Omental fat pad (tissue), 4 donors: Measurements from ENCODE around the gene LIF. TPM values are rescaled to one million over a fixed set of nuclear protein-coding genes. Genes with fewer than 3 reads are reported as not detected.
A peak's percentile ranks its signal among the peaks of the same experiment; 100 is the strongest.

Experiments
- ATAC-seq: fragments of 150-250 bp; one replicate; pipeline ENCODE4 v1.9.1; 2016; ENCODE audit warnings: mild to moderate bottlenecking, moderate library complexity; ENCODE audit not compliant: low FRiP score
- DNase-seq: peaks from one replicate; pipeline ENCODE4 v3.0.0-alpha.2; 2019; ENCODE audit warnings: low spot score
- total RNA-seq, 4 donors: library from RNA; depleted of rRNA; stranded (reverse); fragments of >200 nt; gene quantifications; one replicate each; pipeline ENCODE4 v1.1.0, GENCODE V29; 2016
- TF ChIP-seq, protein P1 (sequence below), 3 donors: fragments of 450-650 bp; IDR thresholded peaks; one replicate each; pipeline ENCODE4 v1.5.1; 2016 to 2017; ENCODE audit warnings: antibody characterized with exemption in 3 of 3, mild to moderate bottlenecking in 3 of 3, moderate library complexity in 2 of 3

LIF gene
- total RNA-seq, 4 donors from 2014 or later = 1.3 to 74.7 (median 24.4) TPM

DNA sequence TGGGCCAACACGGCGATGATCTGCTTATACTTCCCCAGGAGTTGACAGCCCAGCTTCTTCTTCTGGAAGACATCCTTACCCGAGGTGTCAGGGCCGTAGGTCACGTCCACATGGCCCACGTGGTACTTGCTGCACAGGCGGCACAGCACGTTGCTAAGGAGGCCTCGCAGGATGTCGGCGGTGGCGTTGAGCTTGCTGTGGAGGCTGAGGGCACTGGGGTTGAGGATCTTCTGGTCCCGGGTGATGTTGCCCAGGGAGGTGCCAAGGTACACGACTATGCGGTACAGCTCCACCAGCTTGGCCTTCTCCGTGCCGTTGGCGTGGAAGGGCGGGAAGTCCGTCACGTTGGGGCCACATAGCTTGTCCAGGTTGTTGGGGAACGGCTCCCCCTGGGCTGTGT lies 2.9 kb downstream of the LIF start:
- no peak for DNase-seq
- TF ChIP-seq, protein P1, sequence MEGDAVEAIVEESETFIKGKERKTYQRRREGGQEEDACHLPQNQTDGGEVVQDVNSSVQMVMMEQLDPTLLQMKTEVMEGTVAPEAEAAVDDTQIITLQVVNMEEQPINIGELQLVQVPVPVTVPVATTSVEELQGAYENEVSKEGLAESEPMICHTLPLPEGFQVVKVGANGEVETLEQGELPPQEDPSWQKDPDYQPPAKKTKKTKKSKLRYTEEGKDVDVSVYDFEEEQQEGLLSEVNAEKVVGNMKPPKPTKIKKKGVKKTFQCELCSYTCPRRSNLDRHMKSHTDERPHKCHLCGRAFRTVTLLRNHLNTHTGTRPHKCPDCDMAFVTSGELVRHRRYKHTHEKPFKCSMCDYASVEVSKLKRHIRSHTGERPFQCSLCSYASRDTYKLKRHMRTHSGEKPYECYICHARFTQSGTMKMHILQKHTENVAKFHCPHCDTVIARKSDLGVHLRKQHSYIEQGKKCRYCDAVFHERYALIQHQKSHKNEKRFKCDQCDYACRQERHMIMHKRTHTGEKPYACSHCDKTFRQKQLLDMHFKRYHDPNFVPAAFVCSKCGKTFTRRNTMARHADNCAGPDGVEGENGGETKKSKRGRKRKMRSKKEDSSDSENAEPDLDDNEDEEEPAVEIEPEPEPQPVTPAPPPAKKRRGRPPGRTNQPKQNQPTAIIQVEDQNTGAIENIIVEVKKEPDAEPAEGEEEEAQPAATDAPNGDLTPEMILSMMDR (IDR thresholded peaks at IDR 0.05) = no peak
- ATAC-seq = no peak

DNA sequence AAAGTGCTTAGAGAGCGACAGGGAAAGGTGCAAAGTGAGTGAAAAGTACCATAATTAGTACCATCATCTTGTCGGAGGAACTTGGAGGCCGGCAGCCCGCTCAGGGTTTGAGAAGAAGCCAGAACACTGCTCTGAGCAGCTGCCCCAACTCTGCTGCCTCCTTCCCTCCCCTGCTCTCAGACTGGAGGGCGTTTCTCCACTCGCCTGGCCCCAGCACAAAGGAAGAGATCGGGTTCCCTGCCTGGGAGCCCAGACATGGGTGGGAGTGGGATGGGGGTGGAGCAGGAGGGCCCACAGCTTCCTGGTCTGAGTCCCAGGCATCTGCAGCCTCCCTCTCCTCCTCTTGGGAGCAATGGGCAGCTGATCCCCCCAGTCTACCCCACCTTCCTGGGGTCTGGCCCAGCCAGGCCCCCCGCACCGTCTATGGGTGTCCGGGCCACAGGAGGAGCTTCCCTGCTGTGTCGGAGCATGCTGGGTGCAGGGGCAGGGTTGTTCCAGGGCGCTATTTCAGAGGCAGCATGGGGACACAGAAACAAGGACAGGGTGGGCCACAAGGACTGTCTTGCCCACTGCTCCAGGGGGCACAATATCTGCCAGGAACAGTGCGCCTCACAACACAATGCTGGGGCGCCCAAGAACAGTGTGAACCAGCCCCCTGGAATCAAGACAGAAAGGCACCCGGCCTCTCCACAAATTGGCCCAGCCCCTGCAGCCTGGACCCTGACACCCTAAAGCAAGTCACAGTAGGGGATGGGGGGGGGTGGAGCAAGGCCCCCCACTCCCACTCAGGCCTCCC lies 4.8 kb downstream of the LIF start:
- TF ChIP-seq, protein P1 (IDR thresholded peaks at IDR 0.05) = no peak
- no peak for ATAC-seq
- DNase-seq = no peak

- TF ChIP-seq, protein P1 (IDR thresholded peaks at IDR 0.05) = no peak
- ATAC-seq (no peak), DNase-seq (no peak)
Measured at GRCh38 chr22:30240541-30241417, 5.8 kb downstream of the LIF start.

DNA sequence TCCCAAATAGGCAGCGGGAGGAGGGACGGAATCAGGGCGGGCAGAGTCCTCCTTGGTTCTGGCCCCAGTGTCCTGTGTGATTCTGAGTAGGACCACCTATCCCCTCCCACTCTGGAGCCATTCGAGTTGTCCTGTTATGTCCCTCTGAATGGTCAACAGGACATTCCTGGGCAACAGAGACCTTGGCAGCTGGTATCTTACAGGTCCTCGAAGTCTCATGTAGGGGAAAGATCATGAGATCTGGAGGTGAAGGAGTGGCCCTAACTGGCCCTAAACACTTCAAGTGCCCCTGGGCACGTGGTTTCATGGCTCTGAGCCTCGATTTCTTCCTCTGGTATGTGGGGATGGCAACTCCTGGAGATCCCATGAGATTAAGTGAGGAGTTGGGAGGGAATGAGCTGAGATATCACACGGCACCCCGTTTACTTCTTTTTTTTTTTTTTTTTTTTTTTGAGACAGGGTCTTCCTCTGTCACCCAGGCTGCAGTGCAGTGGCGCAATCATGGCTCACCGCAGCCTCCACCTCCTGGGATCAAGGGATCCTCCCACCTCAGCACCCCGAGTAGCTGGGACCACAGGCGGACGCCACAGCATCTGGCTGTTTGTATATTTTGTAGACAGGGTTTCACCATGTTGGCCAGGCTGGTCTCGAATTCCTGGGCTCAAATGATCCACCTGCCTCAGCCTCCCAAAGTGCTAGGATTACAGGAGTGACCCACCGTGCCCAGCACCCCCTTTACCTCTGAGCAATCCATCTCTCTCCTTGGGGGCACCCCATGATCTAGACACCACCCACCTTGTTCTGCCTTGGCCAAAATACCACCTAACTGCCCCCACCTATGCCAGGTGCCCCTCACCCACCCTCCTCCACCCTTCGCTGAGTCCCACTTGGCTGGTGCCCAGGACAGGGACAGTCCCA lies 6.8 kb downstream of the LIF start:
- no peak for DNase-seq
- ATAC-seq = no peak
- TF ChIP-seq, protein P1 (IDR thresholded peaks at IDR 0.05) = no peak

DNA sequence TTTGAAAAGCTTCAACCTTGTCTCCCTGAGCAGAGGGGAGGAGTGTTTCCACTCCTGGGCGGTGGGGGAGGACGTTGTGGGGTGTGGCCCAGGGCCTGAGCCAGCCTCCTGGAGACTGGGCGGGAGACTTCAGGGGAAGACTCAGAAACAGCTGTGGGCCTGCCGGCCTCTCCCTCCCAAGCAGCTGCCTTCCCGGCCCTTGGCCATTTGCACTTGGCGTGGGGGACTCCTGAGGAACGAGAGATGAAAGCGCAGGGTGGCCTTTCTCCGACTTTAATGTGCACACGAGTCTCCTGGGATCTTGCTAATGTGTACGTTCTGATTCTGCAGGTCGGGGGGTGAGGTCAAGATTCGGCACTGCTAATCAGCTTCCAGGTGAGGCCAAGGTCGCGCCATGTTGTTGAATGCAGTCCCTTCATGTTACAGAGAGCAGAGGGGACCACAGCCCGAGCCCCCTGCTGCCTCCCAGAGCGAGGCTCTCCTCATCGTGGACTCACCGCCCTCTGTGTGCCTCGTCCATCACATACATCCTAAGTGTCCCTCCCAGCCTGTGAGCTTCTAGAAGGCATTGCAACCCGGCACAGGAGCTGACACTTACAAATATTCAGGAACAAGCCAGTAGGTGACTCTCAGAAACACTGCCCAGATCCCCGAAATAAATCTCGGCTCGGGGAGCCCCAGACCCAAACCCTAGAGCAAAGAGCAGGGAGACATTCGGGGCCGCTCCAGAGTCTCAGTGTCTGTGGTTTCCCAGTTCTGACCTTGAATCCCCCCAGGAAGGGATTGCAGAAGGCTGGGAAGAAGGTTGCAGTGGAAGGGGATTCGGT lies 7.7 kb downstream of the LIF start:
- DNase-seq (no peak), ATAC-seq (peak; percentile 55)

More for the DNA sequence above, 7.7 kb downstream of the LIF start:
- TF ChIP-seq, protein P1 (IDR thresholded peaks at IDR 0.05) = no peak
